Activated T-helper 2 cell treated with anti-CD3 and anti-CD28 coated beads, Interferon-gamma antibody, Interleukin-2, Interleukin-4, amounts not matched to agents 10 μg/mL and 5 μg/mL and 100 μg/mL, durations not matched to agents 14 hours and 24 hours and 36 hours (primary cell): ENCODE data around the gene BCL11A. TPM values are rescaled to one million over a fixed set of nuclear protein-coding genes. Genes with fewer than 3 reads are reported as not detected.

Experiments
- DNase-seq: peaks from one replicate; pipeline ENCODE4 v3.0.0; 2021; ENCODE audit warnings: low spot score
- H3K27ac Mint-ChIP-seq: one replicate; pipeline ENCODE4 v1.8.0; 2021; ENCODE audit warnings: mixed read lengths
- H3K27me3 Mint-ChIP-seq: one replicate; pipeline ENCODE4 v1.8.0; 2021; ENCODE audit warnings: low read depth, mixed read lengths
- H3K36me3 Mint-ChIP-seq: one replicate; pipeline ENCODE4 v1.8.0; 2021; ENCODE audit warnings: low read depth, mixed read lengths
- H3K4me1 Mint-ChIP-seq: one replicate; pipeline ENCODE4 v1.8.0; 2021; ENCODE audit warnings: low read depth, mixed read lengths
- H3K4me3 Mint-ChIP-seq: one replicate; pipeline ENCODE4 v1.8.0; 2021; ENCODE audit warnings: low read depth, mild to moderate bottlenecking, moderate library complexity, mixed read lengths
- H3K9me3 Mint-ChIP-seq: one replicate; pipeline ENCODE4 v1.8.0; 2021; ENCODE audit warnings: mixed read lengths
- intact Hi-C: fragments of 100-400 bp; cut with micrococcal nuclease; formaldehyde crosslinking; loops from one replicate; pipeline ENCODE4 v1.15.1; 2023
- total RNA-seq: library from RNA; stranded (reverse); gene quantifications from 2 replicates; pipeline ENCODE4 v1.2.3, GENCODE V29; 2022

BCL11A gene
- total RNA-seq, 1 donor from 2014 or later = 0.21 TPM

DNA sequence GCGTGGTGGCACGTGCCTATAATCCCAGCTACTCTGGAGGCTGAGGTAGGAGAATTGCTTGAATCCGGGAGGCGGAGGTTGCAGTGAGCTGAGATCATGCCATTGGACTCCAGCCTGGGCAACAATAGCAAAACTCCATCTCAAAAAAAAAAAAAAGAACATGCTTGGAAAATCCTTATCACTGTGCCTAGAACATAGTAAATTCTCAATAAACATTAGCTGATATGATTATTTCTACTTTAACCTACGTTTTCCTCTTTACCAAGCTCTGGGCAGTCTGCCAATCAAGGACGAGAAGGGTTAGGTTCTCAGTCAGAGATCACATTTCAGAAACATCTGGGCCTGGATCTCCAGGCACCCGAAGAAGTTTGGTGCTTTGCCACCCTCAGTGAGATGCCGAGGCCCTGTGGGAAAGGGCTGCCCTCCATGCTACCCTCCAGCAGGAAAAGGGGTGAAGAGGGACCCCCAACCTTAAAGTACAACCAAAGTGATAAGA is 107.7 kb downstream of the BCL11A start:
- H3K27me3 Mint-ChIP-seq = no peaks in the 10 kb centered on the region
- no peaks in the 10 kb centered on the region for H3K9me3 Mint-ChIP-seq
- H3K36me3 Mint-ChIP-seq = no peaks in the 10 kb centered on the region
- H3K4me3 Mint-ChIP-seq = no peak overlapping the region
- intact Hi-C loops = no loop called here
- no peak overlapping the region for H3K27ac Mint-ChIP-seq
- no peak for DNase-seq
- H3K4me1 Mint-ChIP-seq = no peaks in the 10 kb centered on the region

DNA sequence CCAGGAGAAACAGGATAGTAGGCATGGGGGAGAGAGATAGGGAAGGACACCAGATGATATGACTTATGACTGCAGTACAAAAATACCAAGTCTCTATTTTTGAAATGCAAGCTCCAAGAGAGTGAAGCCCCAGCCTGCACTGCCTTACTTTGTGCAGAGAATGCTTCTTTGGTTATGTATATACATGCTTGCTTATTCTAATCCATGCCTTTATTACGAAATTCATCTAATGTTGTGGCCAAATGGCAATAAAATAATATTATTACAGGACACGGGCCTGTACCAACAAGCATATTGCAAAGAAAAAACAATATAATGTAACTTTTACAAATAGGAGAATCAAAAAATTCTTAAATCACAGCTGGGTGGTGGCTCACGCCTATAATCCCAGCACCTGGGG is 110.8 kb downstream of the BCL11A start:
- Mint-ChIP-seq H3K27ac (no peak overlapping the region), H3K4me3 (no peak overlapping the region), H3K4me1 (no peaks in the 10 kb centered on the region), H3K9me3 (no peaks in the 10 kb centered on the region), H3K27me3 (no peaks in the 10 kb centered on the region), H3K36me3 (no peaks in the 10 kb centered on the region)
- intact Hi-C loops = no loop called here
- no peak for DNase-seq

DNA sequence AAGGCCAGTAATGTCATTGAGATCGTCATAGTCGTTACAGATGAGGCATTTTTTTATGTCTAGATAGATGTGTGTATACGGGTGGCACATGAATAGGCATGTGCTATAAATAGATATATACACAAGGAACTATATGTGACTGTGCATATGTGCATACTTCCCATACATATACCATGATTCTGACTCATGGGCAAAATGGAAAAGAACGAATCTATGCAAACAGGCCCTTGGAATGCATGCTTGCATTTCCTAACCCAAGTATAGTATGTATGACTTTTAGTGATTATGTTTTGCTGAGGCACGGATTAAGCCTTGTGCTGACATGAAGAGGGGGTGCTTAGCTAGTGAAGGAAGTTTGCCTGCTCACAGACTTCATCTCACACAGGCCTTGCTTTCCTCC is 111.7 kb downstream of the BCL11A start:
- H3K27ac Mint-ChIP-seq = no peak overlapping the region
- DNase-seq = no peak
- no peaks in the 10 kb centered on the region for H3K27me3 Mint-ChIP-seq
- H3K4me1 Mint-ChIP-seq = no peaks in the 10 kb centered on the region
- no peaks in the 10 kb centered on the region for H3K9me3 Mint-ChIP-seq
- H3K36me3 Mint-ChIP-seq = no peaks in the 10 kb centered on the region
- intact Hi-C loops = no loop called here
- H3K4me3 Mint-ChIP-seq = no peak overlapping the region

DNA sequence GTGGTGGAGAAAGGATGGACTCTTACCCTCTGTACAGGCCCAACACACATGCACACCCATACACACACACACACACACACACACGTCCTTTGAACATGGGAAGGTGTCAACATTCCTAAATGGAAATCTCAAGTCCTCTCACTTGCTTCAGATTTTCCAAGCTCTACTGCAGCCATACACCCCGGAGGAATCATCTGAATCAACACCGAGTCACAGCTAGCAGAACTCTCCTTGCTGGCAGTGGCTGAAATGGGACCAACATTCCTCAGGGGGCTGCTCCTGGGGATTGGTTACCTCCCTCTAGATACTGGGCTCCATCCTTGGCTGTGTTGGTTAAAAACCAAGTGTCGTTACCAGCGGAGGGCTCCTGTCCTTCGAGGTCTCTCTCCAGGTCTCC is 112.7 kb downstream of the BCL11A start:
- Mint-ChIP-seq H3K27ac (no peak overlapping the region), H3K27me3 (no peaks in the 10 kb centered on the region), H3K4me1 (no peaks in the 10 kb centered on the region), H3K9me3 (no peaks in the 10 kb centered on the region), H3K36me3 (no peaks in the 10 kb centered on the region), H3K4me3 (no peak overlapping the region)
- intact Hi-C loops = no loop called here
- no peak for DNase-seq

DNA sequence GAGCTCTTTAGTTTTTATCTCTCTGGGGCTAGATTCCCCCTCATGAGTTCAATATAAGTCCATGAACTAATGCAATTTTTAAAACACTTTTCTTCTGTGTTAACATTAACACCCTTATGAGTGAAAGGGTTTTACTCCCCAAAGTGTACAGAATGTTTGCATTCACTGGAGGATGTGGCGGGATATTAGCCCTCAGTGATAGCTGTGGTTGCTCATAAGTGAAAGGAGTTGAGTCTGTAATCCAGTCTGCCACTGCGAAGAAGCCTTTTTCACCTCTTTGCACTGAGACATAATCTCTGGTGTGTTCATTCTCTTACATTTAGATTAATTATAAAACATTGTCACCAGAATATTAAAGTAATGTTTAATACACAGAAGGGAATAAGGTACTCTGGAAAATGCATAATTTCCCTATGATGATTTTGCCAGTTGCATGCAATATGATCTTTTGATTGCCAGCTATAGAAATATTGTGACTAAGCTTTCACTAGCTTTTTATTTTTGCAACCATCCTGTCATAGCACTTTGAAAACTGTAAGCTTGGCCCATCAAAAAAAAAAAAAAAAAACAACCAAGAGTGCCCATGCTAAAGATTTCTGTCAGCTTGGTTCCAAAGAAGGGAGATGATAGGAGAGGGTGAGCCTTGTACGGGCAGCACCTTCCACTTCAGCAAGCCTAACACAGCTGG is 113.2 kb downstream of the BCL11A start:
- intact Hi-C loops = no loop called here
- Mint-ChIP-seq H3K27ac (no peak overlapping the region), H3K4me3 (no peak overlapping the region), H3K4me1 (no peaks in the 10 kb centered on the region), H3K27me3 (no peaks in the 10 kb centered on the region), H3K9me3 (no peaks in the 10 kb centered on the region), H3K36me3 (no peaks in the 10 kb centered on the region)
- no peak for DNase-seq

DNA sequence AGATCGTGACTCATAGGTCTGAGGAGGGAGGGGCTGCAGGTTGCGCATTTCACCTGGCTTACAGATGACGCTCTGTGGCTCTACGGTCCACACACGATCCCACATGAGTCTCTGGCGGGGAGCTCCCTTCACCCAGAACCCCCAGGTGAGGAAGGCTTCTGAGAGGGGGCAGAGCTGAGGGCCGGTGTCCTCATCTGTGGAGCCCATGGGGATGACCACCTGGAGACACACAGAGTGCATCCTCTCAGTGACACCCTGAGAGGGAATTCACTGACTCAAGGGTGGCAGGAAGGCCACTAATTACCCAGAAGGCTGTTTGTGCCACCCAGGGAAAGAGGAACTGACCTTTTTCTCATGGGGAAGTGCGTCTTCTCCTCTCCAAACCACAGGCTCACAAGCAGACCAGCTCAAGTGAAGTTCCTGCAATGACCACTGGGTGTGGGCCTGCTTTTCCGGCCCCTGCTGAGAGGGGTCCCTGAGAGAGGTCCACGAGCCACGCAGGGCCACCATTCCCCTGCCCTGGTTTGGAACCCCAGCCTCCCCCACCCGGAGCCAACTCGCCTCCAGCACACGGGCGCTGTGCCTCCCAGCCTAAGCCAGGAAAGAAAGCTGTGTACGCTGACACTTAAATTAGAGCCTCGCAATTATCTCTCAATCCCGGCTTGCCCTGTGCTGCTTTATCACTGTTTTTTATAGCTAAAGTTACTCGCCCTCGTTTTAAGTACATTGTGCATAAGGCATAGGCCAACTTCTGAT is 114.1 kb downstream of the BCL11A start:
- Mint-ChIP-seq H3K9me3 (no peaks in the 10 kb centered on the region), H3K4me1 (no peaks in the 10 kb centered on the region), H3K4me3 (no peak overlapping the region), H3K36me3 (no peaks in the 10 kb centered on the region), H3K27me3 (no peaks in the 10 kb centered on the region), H3K27ac (no peak overlapping the region)
- intact Hi-C loops = no loop called here
- no peak for DNase-seq

DNA sequence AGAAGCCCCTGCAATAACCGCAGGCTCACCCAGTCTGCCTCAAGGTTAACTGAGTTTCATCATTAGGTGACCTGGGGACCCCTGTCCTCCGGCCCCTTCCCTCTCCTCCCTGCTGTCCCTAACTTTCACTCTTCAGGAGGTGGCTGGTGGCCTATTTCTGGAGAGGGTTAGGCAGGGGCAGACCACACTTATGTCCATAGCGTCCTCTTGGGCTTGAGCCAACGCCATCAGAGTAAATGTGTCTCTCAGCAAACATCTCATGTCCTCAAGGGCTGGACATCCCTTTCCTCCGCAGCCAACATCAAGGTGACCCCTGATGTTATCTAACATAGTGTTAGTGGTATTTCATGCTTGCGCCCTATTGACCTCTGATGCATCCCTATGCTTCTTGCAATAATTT is 114.8 kb downstream of the BCL11A start:
- intact Hi-C loops = no loop called here
- Mint-ChIP-seq H3K36me3 (no peaks in the 10 kb centered on the region), H3K27ac (no peak overlapping the region), H3K27me3 (no peaks in the 10 kb centered on the region), H3K4me3 (no peak overlapping the region), H3K9me3 (no peaks in the 10 kb centered on the region), H3K4me1 (no peaks in the 10 kb centered on the region)
- no peak for DNase-seq

DNA sequence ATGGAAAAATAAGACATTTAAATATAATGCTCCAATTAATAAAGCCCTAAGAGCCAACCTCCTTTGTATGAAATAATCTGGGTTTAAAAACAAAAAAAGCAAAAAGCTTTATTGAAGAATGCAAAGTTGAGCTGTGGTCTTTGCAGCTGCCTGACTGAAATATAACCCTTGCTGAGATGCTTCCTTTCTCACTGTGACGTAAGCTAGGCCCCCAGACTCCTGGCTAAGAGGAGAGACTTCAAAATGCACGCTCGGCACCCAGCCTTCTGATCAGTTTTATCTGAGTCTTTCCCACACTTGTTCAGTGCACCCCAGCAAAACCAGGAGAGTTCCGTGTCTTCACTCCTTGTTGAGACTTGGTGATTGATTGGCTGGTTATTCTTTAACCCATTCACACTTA is 115.3 kb downstream of the BCL11A start:
- intact Hi-C loops = no loop called here
- no peak for DNase-seq
- Mint-ChIP-seq H3K4me1 (no peaks in the 10 kb centered on the region), H3K36me3 (no peaks in the 10 kb centered on the region), H3K4me3 (no peak overlapping the region), H3K27me3 (no peaks in the 10 kb centered on the region), H3K9me3 (no peaks in the 10 kb centered on the region), H3K27ac (no peak overlapping the region)

DNA sequence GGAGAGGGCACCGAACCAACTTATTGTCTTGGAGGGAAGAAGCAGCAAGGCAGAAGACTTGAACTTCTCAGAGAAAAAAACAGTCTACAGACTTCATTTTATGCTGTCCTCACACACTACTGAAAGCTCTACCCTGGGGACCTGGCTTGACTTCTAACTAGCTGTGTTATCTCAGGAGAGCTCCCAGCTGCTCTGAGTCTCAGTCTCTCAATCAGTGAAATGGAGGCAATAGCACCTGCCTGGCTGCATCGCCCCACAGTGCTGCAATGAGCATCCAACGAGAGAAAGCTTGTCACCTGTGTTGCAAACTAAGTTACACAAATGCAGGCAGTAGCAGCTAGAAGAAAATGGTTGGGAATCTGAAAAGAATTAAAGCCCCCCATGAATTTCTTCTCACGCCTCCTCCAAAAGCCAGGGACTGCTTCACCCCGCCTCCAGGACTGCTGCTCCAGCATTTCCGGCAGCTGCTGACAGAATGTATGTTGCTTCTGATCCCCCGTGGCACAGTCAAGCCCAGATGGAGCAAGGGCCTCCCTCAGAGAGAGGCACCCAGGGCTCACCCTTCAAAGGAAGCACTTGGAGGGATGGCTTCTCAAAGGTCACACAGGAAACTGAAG is 116.3 kb downstream of the BCL11A start:
- Mint-ChIP-seq H3K4me3 (no peak overlapping the region), H3K27ac (no peak overlapping the region), H3K36me3 (no peaks in the 10 kb centered on the region), H3K4me1 (no peaks in the 10 kb centered on the region), H3K9me3 (no peaks in the 10 kb centered on the region), H3K27me3 (no peaks in the 10 kb centered on the region)
- intact Hi-C loops = no loop called here
- no peak for DNase-seq

DNA sequence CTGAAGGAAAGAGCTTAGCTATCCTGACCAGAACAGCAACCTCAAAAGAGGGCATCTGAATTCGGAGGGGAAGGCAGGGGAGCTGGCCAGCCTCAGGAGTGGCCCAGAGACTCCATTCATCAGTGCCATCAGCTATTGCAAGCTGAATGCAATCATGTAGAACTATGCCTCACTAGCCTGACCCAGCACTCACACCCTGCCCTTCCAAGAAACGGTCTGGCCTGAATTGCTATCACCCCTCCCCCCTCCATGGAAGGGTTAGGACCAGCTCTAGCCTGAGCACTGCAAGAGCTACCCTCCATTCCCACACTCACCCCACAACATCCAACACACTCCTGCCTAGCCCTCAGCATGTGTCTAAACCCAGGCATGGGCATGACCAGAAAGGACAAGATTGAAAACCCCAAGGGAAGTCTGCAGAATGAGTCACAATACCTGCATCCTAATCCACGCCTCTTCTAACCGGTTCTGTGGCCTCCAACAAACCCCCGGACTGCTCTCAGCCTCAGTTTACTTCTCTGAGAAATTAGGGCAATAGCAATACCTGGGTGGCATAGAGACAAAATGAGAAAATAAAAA is 120.3 kb downstream of the BCL11A start:
- Mint-ChIP-seq H3K9me3 (no peaks in the 10 kb centered on the region), H3K4me1 (no peaks in the 10 kb centered on the region), H3K36me3 (no peaks in the 10 kb centered on the region), H3K27me3 (no peaks in the 10 kb centered on the region), H3K4me3 (no peak overlapping the region), H3K27ac (no peak overlapping the region)
- DNase-seq = no peak
- intact Hi-C loops = no loop called here

DNA sequence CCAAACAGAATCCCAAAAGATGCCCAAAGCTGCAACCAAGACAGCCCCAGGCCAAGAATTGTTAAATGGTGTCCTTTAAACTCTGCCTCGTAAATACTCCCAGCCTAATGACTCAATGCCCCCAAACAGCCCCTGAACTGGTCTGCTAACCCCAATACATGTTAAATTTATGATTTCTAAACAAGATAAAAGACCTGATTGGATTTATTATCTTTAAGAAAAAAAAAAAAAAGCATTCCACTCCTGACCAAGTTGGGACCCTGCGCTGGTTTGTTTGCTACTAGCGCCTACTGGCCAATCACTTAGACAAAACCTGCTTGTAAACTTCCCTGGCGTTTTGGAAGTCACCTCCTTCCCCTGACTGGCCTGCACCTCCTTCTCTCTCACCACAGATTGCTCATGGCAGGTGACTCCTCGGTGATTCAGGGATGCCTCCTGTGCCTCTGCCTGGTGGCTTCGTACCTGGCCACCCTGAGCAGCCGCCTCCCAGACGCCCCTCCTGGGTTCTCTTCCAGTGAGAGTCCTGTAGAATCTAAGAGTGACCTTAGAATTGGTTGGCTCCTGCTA is 121.3 kb downstream of the BCL11A start:
- no peak for DNase-seq
- no peak overlapping the region for H3K4me3 Mint-ChIP-seq
- H3K36me3 Mint-ChIP-seq = no peaks in the 10 kb centered on the region
- H3K4me1 Mint-ChIP-seq = no peaks in the 10 kb centered on the region
- intact Hi-C loops = no loop called here
- H3K9me3 Mint-ChIP-seq = no peaks in the 10 kb centered on the region
- no peak overlapping the region for H3K27ac Mint-ChIP-seq
- H3K27me3 Mint-ChIP-seq = no peaks in the 10 kb centered on the region

DNA sequence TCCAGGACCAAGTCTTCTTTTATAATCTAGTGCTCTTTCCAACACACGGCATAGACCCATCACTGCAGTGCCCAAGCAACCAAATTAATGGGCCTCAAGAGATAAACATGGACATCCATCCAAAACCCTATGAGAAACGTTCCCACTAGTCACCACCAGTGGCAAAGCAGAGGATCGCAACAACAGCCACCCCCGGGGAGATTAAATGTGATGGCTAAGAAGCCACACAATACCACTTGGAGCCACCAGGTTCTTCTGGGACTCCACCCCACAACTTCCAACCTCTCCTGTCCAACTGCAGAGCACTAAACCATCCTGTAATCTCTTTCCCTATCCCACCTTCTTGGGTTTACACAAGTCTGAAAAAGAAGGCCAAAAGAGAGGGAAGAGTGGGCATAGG is 123.8 kb downstream of the BCL11A start:
- no peaks in the 10 kb centered on the region for H3K36me3 Mint-ChIP-seq
- DNase-seq = no peak
- intact Hi-C loops = no loop called here
- no peak overlapping the region for H3K4me3 Mint-ChIP-seq
- H3K27ac Mint-ChIP-seq = no peak overlapping the region
- H3K27me3 Mint-ChIP-seq = no peaks in the 10 kb centered on the region
- no peaks in the 10 kb centered on the region for H3K4me1 Mint-ChIP-seq
- H3K9me3 Mint-ChIP-seq = no peaks in the 10 kb centered on the region

DNA sequence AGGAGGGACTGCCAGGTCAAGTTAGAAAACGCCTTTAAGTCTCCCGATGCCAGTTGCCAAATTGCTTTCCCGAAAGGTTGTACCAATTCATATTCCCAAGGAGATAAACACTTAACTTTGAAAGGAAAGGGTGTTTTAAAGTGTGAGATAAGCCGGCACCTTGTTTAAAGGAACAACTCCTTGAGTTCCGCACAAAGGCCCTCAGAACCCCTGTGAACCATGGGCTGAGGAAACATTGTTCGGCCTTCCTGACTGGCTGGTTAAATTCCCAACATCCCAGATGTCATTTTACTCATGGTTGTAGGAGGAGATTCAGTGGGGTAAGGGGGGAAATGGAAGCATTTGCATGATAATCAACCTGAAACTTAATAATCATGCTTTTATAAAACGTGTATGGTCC is 126.6 kb downstream of the BCL11A start:
- no peak overlapping the region for H3K27ac Mint-ChIP-seq
- intact Hi-C loops = no loop called here
- no peak for DNase-seq
- H3K4me3 Mint-ChIP-seq = no peak overlapping the region
- no peaks in the 10 kb centered on the region for H3K9me3 Mint-ChIP-seq
- H3K36me3 Mint-ChIP-seq = no peaks in the 10 kb centered on the region
- H3K4me1 Mint-ChIP-seq = no peaks in the 10 kb centered on the region
- H3K27me3 Mint-ChIP-seq = no peaks in the 10 kb centered on the region
